HG03457 (cell line): ENCODE data around the gene CDK5R1.

Experiments
- ATAC-seq: cut with Tn5 transposase; IDR thresholded peaks from one replicate; pipeline ENCODE4 v1.9.1; 2021; ENCODE audit warnings: moderate number of reproducible peaks; ENCODE audit not compliant: unreplicated experiment

CDK5R1 gene

DNA sequence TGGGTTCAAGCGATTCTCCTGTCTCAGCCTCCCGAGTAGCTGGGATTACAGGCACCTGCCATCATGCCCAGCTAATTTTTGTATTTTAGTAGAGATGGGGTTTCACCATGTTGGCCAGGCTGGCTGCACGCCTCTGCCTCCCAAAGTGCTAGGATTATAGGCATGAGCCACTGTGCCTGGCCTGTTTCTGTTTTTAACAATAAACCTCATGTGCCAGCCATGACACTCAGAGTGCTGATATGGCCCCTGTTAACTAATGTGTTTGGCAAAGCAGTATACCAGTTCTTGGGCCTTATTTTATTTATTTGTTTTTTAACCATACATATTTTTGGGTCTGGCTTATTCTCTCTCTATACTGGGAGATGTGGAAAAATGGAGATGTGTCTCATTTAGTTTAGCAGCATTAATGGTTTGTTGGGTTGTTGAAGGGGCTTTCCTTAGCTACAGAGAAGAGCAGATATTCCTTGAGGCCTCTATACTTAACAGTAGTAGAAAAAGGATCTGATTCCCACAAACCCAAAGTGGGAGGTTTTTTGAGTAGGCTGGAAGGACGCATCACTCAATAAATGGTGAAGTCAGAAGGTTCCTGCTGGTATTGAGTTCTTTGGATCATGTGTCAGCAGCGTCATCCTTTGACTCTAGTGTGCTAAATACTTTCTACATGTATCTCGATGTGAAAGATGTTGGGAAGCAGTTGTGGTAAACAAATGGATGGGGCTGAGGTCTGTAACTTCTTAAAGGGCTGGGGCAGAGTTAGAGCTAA, 16.2 kb upstream of the CDK5R1 start:
- ATAC-seq, result no peak

DNA sequence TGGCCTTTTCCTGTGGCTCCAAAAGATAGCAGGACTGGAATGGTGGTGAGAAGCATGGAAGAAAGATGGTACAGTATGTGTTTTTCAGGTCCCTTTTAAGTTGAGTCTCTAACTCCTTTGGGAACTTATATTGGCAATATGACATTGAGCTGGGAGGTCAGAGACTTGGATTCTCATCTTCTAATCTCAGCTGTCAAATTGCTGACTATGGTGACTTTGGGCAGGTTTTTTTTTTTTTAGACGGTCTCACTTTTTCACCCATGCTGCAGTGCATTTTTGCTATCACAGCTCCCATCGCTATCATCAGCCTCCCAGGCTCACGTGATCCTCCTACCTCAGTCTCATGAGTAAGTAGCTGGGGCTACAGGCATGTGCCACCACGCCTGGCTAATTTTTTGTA, 15.1 kb upstream of the CDK5R1 start:
- no peak for ATAC-seq

DNA sequence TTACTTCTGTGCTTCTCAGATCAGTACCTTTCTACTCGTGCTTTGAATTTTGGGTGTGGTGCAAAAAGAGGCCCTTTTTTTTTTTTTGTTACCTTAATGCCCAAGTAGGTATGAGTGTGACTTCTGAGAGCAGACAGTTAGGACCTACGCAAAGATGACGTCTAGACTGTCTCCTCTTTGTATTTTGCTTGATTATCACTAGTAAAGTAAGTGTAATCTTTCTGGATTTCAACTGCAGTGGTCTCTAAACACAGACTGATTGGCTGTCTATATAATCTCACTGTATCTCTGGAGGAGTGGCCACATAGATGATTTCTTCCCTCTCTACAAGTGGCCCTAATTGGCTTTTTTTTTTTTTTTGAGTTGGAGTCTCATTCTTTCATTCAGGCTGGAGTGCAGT, 11.5 kb upstream of the CDK5R1 start:
- no peak for ATAC-seq

- ATAC-seq, result no peak
Observed at GRCh38 chr17:32477220-32477619, 9.6 kb upstream of the CDK5R1 start.

DNA sequence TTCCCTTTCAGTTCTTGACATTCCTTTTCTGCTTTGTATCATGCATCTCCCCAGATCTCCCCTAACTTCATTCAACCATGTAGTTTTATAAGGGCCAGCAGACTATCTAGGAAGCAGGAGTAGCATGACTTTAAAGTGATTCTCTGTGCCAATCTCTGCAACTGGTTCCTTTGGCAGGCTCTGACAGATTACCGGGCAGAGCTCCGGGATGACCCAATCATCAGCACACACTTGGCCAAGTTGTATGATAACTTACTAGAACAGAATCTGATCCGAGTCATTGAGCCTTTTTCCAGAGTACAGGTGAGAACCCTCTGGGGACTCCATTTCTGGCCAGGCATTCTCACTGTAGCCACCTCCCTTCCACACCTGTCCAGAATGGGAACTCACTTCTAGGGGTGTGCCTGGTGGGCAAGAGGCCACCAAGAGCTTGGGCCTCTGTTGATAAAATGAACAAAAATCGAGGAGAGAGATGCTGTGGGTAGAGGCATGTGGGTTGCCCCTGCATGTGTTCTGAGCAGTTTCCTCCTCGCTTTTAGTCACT, 7.6 kb upstream of the CDK5R1 start:
- no peak for ATAC-seq

DNA sequence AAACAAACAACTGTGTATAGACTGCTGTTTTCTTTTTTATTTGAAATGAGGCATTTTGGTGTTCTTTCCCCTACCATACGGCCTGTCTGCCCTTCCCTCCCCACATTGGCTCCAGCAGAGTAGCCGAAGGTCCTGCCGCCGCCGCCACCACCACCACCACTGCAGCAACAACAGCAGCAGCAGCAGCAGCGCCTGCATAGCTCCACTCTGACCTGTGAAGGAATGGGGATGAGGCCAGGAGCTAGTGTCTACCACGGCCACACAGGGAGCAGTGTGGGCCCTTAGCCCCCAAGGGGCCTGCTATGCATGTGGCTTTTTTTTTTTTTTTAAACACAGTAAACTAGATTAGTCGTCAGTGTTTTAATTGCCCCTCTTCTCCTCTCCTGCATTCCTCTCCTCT, 5.6 kb upstream of the CDK5R1 start:
- ATAC-seq, result no peak

GRCh38 chr17:32482568-32483320, 4.0 kb upstream of the CDK5R1 start:
- no peak for ATAC-seq

- ATAC-seq, result no peak
Observed at GRCh38 chr17:32483451-32484019, 3.3 kb upstream of the CDK5R1 start.

GRCh38 chr17:32484041-32484461, 2.7 kb upstream of the CDK5R1 start:
- ATAC-seq, result no peak

DNA sequence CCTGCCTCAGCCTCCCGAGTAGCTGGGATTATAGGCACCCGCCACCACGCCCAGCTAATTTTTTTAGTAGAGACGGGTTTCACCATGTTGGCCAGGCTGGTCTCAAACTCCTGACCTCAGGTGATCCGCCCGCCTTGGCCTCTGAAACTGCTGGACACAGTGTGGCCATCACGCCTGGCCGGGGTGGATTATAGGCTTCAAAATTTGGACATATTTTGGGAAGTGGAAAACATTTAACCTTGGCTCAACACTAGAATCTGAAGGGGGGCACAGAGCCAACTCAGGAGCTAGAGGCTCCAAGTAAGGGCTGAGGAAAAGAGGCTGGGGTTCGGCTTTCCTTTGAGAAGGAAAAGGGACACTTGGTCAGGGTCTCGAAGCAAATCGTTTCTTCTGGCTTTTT, 2.2 kb upstream of the CDK5R1 start:
- ATAC-seq, result no peak

DNA sequence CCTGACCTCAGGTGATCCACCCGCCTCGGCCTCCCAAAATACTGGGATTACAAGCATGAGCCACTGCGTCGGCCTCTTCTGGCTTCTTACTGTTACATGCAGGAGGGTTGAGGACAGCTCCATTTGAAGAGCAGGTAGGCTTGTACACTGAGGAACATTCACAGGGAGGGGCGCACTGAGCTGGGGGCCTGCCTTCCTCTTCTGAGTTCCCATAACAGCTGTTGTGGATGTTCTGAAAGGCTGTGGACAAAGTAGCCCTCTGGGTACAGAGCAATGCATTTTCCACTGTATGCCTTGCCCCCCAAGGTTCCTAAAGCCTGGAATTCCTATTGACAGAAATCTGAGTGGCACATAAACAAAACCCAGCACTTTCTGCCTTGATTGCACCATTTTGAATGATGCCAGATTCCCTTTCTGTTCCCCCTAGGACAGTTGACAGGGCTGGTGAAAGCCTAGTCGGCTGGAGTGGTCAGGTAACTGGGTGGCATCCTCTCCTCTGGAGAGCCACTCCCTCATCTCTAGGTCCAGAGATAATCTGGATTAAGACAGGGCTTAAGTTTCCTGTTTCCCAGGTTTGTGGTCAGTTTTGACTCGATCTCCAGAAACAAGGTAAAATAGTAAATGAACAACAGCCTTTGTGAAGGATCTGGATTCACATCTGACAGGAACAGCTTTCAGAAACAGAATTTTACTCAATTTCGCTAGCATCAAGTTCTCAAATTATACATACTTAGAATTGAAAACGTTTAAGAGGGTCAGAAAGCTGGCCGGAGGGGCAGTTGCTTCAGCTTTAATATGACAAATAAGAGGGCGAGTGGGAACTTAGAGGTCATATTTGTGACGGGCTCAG, 1.3 kb upstream of the CDK5R1 start:
- no peak for ATAC-seq

DNA sequence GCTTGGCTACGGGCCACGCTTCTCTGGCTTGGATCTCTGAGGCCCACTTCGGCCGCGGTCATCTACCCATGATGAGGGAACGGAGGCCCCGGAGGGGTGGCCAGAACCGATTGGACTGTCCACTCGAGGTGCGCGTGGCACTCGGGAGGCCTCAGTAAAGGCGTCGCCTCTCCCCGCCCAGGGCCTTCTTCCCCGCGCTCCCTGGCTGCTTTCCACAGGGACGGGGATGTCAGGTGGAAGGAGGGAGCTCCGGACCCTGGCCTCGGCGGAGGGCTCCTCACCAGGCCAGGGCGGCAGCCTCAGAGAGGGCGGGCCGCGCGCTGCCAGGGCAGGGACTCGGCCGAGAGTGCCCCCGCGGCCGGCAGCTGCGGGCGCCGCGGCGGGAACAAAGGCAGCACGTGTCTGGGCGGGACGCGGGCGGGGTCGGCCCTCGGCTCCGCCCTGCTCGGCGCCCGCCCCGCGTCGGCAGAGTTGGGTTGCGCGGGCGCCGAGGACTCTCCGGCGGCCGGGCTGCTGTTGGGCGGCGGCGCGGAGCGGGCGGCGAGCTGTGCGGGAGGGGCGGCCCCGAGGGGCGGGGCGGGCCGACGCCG, 587 bp upstream of the CDK5R1 start:
- no peak for ATAC-seq

DNA sequence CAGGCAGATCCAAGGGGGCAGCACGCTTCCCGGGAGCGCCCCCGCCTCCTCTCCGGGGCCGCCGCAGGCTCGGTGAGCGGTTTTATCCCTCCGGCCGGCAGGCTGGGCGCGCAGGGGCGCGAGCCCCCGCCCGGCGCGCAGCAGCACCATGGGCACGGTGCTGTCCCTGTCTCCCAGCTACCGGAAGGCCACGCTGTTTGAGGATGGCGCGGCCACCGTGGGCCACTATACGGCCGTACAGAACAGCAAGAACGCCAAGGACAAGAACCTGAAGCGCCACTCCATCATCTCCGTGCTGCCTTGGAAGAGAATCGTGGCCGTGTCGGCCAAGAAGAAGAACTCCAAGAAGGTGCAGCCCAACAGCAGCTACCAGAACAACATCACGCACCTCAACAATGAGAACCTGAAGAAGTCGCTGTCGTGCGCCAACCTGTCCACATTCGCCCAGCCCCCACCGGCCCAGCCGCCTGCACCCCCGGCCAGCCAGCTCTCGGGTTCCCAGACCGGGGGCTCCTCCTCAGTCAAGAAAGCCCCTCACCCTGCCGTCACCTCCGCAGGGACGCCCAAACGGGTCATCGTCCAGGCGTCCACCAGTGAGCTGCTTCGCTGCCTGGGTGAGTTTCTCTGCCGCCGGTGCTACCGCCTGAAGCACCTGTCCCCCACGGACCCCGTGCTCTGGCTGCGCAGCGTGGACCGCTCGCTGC, 832 bp downstream of the CDK5R1 start:
- ATAC-seq, result no peak

DNA sequence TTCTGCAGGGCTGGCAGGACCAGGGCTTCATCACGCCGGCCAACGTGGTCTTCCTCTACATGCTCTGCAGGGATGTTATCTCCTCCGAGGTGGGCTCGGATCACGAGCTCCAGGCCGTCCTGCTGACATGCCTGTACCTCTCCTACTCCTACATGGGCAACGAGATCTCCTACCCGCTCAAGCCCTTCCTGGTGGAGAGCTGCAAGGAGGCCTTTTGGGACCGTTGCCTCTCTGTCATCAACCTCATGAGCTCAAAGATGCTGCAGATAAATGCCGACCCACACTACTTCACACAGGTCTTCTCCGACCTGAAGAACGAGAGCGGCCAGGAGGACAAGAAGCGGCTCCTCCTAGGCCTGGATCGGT, 1.4 kb downstream of the CDK5R1 start:
- ATAC-seq, result no peak

- no peak for ATAC-seq
Observed at GRCh38 chr17:32488604-32489180, 1.9 kb downstream of the CDK5R1 start.

DNA sequence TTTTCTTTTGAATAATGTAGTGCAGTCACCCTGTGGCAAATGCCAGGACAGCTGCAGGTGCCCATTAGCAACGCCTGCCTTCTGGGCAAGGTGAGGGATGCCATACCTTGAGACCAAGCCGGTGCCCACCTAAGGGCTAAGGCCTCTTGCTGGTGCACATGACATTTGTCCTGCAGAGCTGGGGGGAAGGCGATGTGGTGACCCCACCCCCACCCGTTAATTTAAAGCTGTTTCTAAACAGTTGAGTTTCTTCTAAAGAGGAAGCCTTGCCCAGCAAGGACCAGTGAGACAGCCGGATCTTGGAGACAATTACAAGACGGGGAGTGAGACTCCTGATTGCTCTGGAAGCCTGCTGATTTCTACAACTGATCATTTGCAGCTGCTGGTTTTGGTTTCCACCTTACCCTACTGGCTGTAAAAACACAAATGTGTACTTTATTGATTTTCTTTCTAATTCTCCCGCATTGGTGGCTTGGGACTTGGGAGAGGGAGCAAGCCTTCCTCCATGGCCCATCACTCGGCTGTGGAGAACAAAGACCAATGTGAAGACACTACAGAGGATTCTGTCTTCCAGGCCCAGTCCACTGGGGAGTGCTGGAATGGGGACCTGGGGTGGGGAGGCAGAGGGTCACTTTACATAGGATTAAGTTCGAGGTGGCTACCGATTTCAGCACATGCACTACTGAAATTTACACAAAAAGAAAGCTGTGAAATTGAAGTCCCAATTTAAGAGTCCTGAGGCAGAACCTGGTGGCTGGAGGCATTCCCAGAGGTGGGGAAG, 2.7 kb downstream of the CDK5R1 start:
- ATAC-seq, result no peak

- no peak for ATAC-seq
Observed at GRCh38 chr17:32490101-32490482, 3.3 kb downstream of the CDK5R1 start.

GRCh38 chr17:32491371-32492263, 4.8 kb downstream of the CDK5R1 start:
- ATAC-seq, result no peak
